SK-N-SH (cell line): ENCODE data around the gene TMEM132E.

Source experiments
- CHD2 ChIP-seq: fragments of 150-350 bp; IDR thresholded peaks from 2 replicates; pipeline ENCODE4 v1.6.1; 2018; ENCODE audit warnings: low read length; ENCODE audit not compliant: partially characterized antibody
- CTCF ChIP-seq: fragments of 200-600 bp; sonication (generic); IDR thresholded peaks from 2 replicates; pipeline ENCODE4 v1.6.1; 2017; ENCODE audit warnings: antibody characterized with exemption, mild to moderate bottlenecking, moderate library complexity
- MAX ChIP-seq: IDR thresholded peaks from 2 replicates; pipeline ENCODE4 v1.4.0; 2012; ENCODE audit warnings: low read depth
- POLR2AphosphoS5 ChIP-seq: IDR thresholded peaks from 2 replicates; pipeline ENCODE4 v1.6.1; 2012; ENCODE audit warnings: low read depth, low read length
- RAD21 ChIP-seq: IDR thresholded peaks from 2 replicates; pipeline ENCODE4 v1.6.1; 2012; ENCODE audit warnings: mild to moderate bottlenecking, low read length
- RFX5 ChIP-seq: IDR thresholded peaks from 2 replicates; pipeline ENCODE4 v1.6.1; 2012; ENCODE audit warnings: mild to moderate bottlenecking, improper control_type of control experiment, low read length
- SIN3A ChIP-seq: IDR thresholded peaks from 2 replicates; pipeline ENCODE4 v1.6.1; 2012; ENCODE audit warnings: low read depth, mild to moderate bottlenecking, low read length, moderate library complexity, borderline replicate concordance
- TCF12 ChIP-seq: IDR thresholded peaks from 2 replicates; pipeline ENCODE4 v1.4.0; 2012
- USF2 ChIP-seq: fragments of 150-350 bp; IDR thresholded peaks from 2 replicates; pipeline ENCODE4 v1.6.1; 2017; ENCODE audit warnings: antibody characterized with exemption, low read length, low read depth, borderline replicate concordance
- YY1 ChIP-seq: IDR thresholded peaks from 2 replicates; pipeline ENCODE4 v1.4.0; 2012; ENCODE audit warnings: low read depth, mild to moderate bottlenecking

GRCh38 chr17:34570506-34570905, 8.9 kb upstream of the TMEM132E start:
- TF ChIP-seq CTCF (no peak), CHD2 (no peak), YY1 (no peak), SIN3A (no peak), POLR2AphosphoS5 (no peak), TCF12 (no peak), MAX (no peak), RFX5 (no peak), RAD21 (no peak), USF2 (no peak)
